H1 (cell line): Measurements from ENCODE around the gene URM1. TPM values are rescaled to one million over a fixed set of nuclear protein-coding genes. Genes with fewer than 3 reads are reported as not detected.

Source experiments
- CTCF ChIA-PET: fragments of 300-600 bp; sonication (Branson Sonifier 250); formaldehyde crosslinking; loops from one replicate; lab custom pipeline; 2021; ENCODE audit not compliant: partially characterized antibody; lab: Charles Lee
- POLR2A ChIA-PET: fragments of 300-600 bp; sonication (Branson Sonifier 250); formaldehyde crosslinking; loops from one replicate; lab custom pipeline; 2021; ENCODE audit warnings: inconsistent platforms; ENCODE audit not compliant: partially characterized antibody; lab: Charles Lee
- DNase-seq, 2 experiments: peaks; one replicate each; pipeline versions ENCODE4 v3.0.0 to v3.0.0-alpha.2; 2010 to 2022; ENCODE audit warnings: low spot score in 2 of 2, low read depth in 1 of 2, mixed read lengths in 1 of 2
- FAIRE-seq: peaks from 2 replicates; lab custom pipeline; 2011; peaks lifted over from hg19 to GRCh38; lab: Jason Lieb, UNC
- H2AFZ ChIP-seq: 2 replicates; pipeline ENCODE4 v1.8.1; 2012; ENCODE audit warnings: low read length, inconsistent platforms
- H2AK5ac ChIP-seq: 2 replicates; pipeline ENCODE4 v1.6.1; 2013; ENCODE audit warnings: low read depth, low read length
- H2BK120ac ChIP-seq: replicated peaks from 2 replicates; pipeline ENCODE3; 2013; ENCODE audit warnings: low read depth, low read length, inconsistent platforms
- H2BK12ac ChIP-seq: 2 replicates; pipeline ENCODE4 v1.6.1; 2013; ENCODE audit warnings: low read depth, low read length
- H2BK15ac ChIP-seq: 2 replicates; pipeline ENCODE4 v1.6.1; 2013; ENCODE audit warnings: low read length
- H2BK20ac ChIP-seq: 2 replicates; pipeline ENCODE4 v1.6.1; 2013; ENCODE audit warnings: low read length
- H2BK5ac ChIP-seq: 2 replicates; pipeline ENCODE4 v1.6.1; 2013; ENCODE audit warnings: low read depth, low read length
- H3K14ac ChIP-seq: 2 replicates; pipeline ENCODE4 v1.6.1; 2013; ENCODE audit warnings: inconsistent platforms; ENCODE audit not compliant: insufficient read length
- H3K18ac ChIP-seq: 2 replicates; pipeline ENCODE4 v1.6.1; 2013; ENCODE audit warnings: low read length; ENCODE audit errors: extremely low read depth
- H3K23ac ChIP-seq: 2 replicates; pipeline ENCODE4 v1.6.1; 2013; ENCODE audit warnings: inconsistent platforms; ENCODE audit not compliant: insufficient read length
- H3K23me2 ChIP-seq: 2 replicates; pipeline ENCODE4 v1.6.1; 2013; ENCODE audit warnings: low read depth, low read length
- H3K27ac ChIP-seq: 2 replicates; pipeline ENCODE4 v1.6.1; 2011; ENCODE audit warnings: low read depth, low read length, inconsistent platforms
- H3K27me3 ChIP-seq, 4 experiments: replicated peaks in 1 of 4; 1 replicate in 1 of 4; 2 replicates in 3 of 4; pipeline versions ENCODE4 v1.6.1 to v1.8.1; 2011 to 2013; ENCODE audit warnings: low read length in 3 of 4, mild to moderate bottlenecking in 3 of 4, inconsistent platforms in 2 of 4, mixed read lengths in 2 of 4, moderate library complexity in 1 of 4; ENCODE audit not compliant: control insufficient read depth in 3 of 4, insufficient read depth in 3 of 4; ENCODE audit errors: extremely low read depth in 1 of 4
- H3K36me3 ChIP-seq, 4 experiments: 2 replicates each; pipeline versions ENCODE4 v1.6.1 to v1.8.1; 2011 to 2013; ENCODE audit warnings: mild to moderate bottlenecking in 4 of 4, low read length in 3 of 4, moderate library complexity in 2 of 4, control low read depth in 1 of 4, inconsistent platforms in 1 of 4; ENCODE audit not compliant: insufficient read depth in 4 of 4, control insufficient read depth in 2 of 4
- H3K4ac ChIP-seq: replicated peaks from 2 replicates; pipeline ENCODE3; 2013; ENCODE audit warnings: low read length, low read depth, mixed read lengths, inconsistent platforms; ENCODE audit not compliant: insufficient read length
- H3K4me1 ChIP-seq, 4 experiments: replicated peaks in 1 of 4; 1 replicate in 1 of 4; 2 replicates in 3 of 4; pipeline versions ENCODE4 v1.6.1 to v1.8.1; 2011 to 2013; ENCODE audit warnings: low read length in 3 of 4, inconsistent platforms in 2 of 4, mixed read lengths in 1 of 4; ENCODE audit not compliant: insufficient read depth in 4 of 4, control insufficient read depth in 3 of 4
- H3K4me2 ChIP-seq, 2 experiments: 2 replicates each; pipeline versions ENCODE4 v1.6.1 to v1.8.1; 2011 to 2013; ENCODE audit warnings: low read depth in 2 of 2, low read length in 2 of 2, control low read depth in 1 of 2, inconsistent platforms in 1 of 2, mild to moderate bottlenecking in 1 of 2; ENCODE audit not compliant: insufficient read depth in 1 of 2
- H3K4me3 ChIP-seq, 4 experiments: fragments of 200-600, 300-600 bp in 1 of 4; sonication (generic), shearing (Covaris generic), sonication (Bioruptor Twin) in 1 of 4; 2 replicates each; pipeline versions ENCODE4 v1.5.1 to v1.8.1; 2011 to 2016; ENCODE audit warnings: low read length in 4 of 4, low read depth in 3 of 4, control low read depth in 2 of 4, inconsistent platforms in 2 of 4, mild to moderate bottlenecking in 2 of 4, mixed read lengths in 1 of 4, moderate library complexity in 1 of 4; ENCODE audit not compliant: insufficient read depth in 2 of 4; ENCODE audit errors: extremely low read depth in 1 of 4
- H3K56ac ChIP-seq: replicated peaks from 2 replicates; pipeline ENCODE3; 2013; ENCODE audit warnings: low read depth, mild to moderate bottlenecking, mixed read lengths, low read length, inconsistent platforms; ENCODE audit not compliant: insufficient read length
- H3K79me1 ChIP-seq: 2 replicates; pipeline ENCODE4 v1.6.1; 2013; ENCODE audit warnings: low read depth, low read length, control low read depth
- H3K79me2 ChIP-seq, 2 experiments: 2 replicates each; pipeline versions ENCODE4 v1.6.1 to v1.8.1; 2012 to 2013; ENCODE audit warnings: low read length in 2 of 2, mild to moderate bottlenecking in 2 of 2, inconsistent platforms in 1 of 2; ENCODE audit not compliant: insufficient read depth in 2 of 2, control insufficient read depth in 1 of 2
- H3K9ac ChIP-seq, 4 experiments: replicated peaks in 1 of 4; 1 replicate in 1 of 4; 2 replicates in 3 of 4; pipeline versions ENCODE4 v1.6.1 to v1.8.1; 2011 to 2013; ENCODE audit warnings: low read depth in 3 of 4, low read length in 3 of 4, control low read depth in 2 of 4, mild to moderate bottlenecking in 2 of 4, moderate library complexity in 2 of 4, inconsistent platforms in 1 of 4; ENCODE audit errors: extremely low read depth in 1 of 4
- H3K9me3 ChIP-seq, 2 experiments: 2 replicates each; pipeline versions ENCODE4 v1.6.1 to v1.8.1; 2012 to 2013; ENCODE audit warnings: mild to moderate bottlenecking in 2 of 2, moderate library complexity in 2 of 2, control low read depth in 1 of 2, inconsistent platforms in 1 of 2, low read depth in 1 of 2, low read length in 1 of 2, mixed read lengths in 1 of 2; ENCODE audit not compliant: insufficient read depth in 2 of 2
- H4K20me1 ChIP-seq, 2 experiments: replicated peaks in 1 of 2; 2 replicates each; pipeline versions ENCODE3 to v1.8.1; 2011 to 2013; ENCODE audit warnings: inconsistent platforms in 2 of 2, low read length in 2 of 2, mild to moderate bottlenecking in 1 of 2; ENCODE audit not compliant: insufficient read depth in 2 of 2, control insufficient read depth in 1 of 2
- H4K5ac ChIP-seq: 2 replicates; pipeline ENCODE4 v1.6.1; 2013; ENCODE audit warnings: low read length, low read depth, mixed read lengths, inconsistent platforms; ENCODE audit not compliant: insufficient read length
- H4K8ac ChIP-seq: 2 replicates; pipeline ENCODE4 v1.8.0; 2013; ENCODE audit warnings: mild to moderate bottlenecking, moderate library complexity, low read length, inconsistent platforms; ENCODE audit not compliant: insufficient read depth; ENCODE audit errors: extremely low read depth
- H4K91ac ChIP-seq: replicated peaks from 2 replicates; pipeline ENCODE3; 2013; ENCODE audit warnings: low read length, mixed read lengths, inconsistent platforms; ENCODE audit not compliant: insufficient read length
- ASH2L ChIP-seq: fragments of 200-600, 300-600 bp; sonication (generic); IDR thresholded peaks from one replicate; pipeline ENCODE4 v1.7.1; 2017; ENCODE audit warnings: low read length
- CBX8 ChIP-seq: fragments of 300-800, 300-1000 bp; sonication (generic); IDR thresholded peaks from 2 replicates; pipeline ENCODE4 v1.7.1; 2016; ENCODE audit warnings: low read depth, low read length, borderline replicate concordance
- CEBPB ChIP-seq: IDR thresholded peaks from 2 replicates; pipeline ENCODE4 v1.6.1; 2012; ENCODE audit warnings: low read depth, low read length
- CHD1 ChIP-seq: IDR thresholded peaks from 2 replicates; pipeline ENCODE4 v1.6.1; 2012; ENCODE audit warnings: low read depth, low read length, improper control_type of control experiment
- CHD2 ChIP-seq: IDR thresholded peaks from 2 replicates; pipeline ENCODE4 v1.6.1; 2012; ENCODE audit warnings: low read length, improper control_type of control experiment
- EP300 ChIP-seq, 2 experiments: IDR thresholded peaks; 1 replicate in 1 of 2; 2 replicates in 1 of 2; pipeline ENCODE4 v1.6.1; 2011 to 2012; ENCODE audit warnings: low read depth in 2 of 2, low read length in 2 of 2, mild to moderate bottlenecking in 2 of 2, borderline replicate concordance in 1 of 2, inconsistent platforms in 1 of 2, moderate library complexity in 1 of 2
- FOSL1 ChIP-seq: IDR thresholded peaks from 2 replicates; pipeline ENCODE4 v1.6.1; 2011; ENCODE audit warnings: mild to moderate bottlenecking, low read depth, low read length, moderate library complexity; ENCODE audit not compliant: insufficient read depth
- GABPA ChIP-seq: IDR thresholded peaks from 2 replicates; pipeline ENCODE4 v1.6.1; 2011; ENCODE audit warnings: mild to moderate bottlenecking, low read length, moderate library complexity, borderline replicate concordance; ENCODE audit not compliant: insufficient read depth
- GTF2F1 ChIP-seq: IDR thresholded peaks from 2 replicates; pipeline ENCODE4 v1.6.1; 2012; ENCODE audit warnings: low read depth, low read length, improper control_type of control experiment, borderline replicate concordance
- JUN ChIP-seq: IDR thresholded peaks from 2 replicates; pipeline ENCODE4 v1.6.1; 2011; ENCODE audit warnings: low read depth, mild to moderate bottlenecking, improper control_type of control experiment, low read length
- NRF1 ChIP-seq: IDR thresholded peaks from 2 replicates; pipeline ENCODE4 v1.6.1; 2011; ENCODE audit warnings: mild to moderate bottlenecking, low read depth, low read length, improper control_type of control experiment
- POLR2AphosphoS5 ChIP-seq: IDR thresholded peaks from 2 replicates; pipeline ENCODE4 v1.6.1; 2011; ENCODE audit warnings: low read depth, low read length
- POU5F1 ChIP-seq: IDR thresholded peaks from 2 replicates; pipeline ENCODE4 v1.6.1; 2011; ENCODE audit warnings: low read depth, mild to moderate bottlenecking, low read length, moderate library complexity
- RNF2 ChIP-seq: fragments of 200-900, 300-1000 bp; sonication (generic); IDR thresholded peaks from 2 replicates; pipeline ENCODE4 v1.7.1; 2016; ENCODE audit warnings: borderline replicate concordance, low read depth, mild to moderate bottlenecking, antibody characterized with exemption, low read length; ENCODE audit not compliant: poor library complexity, severe bottlenecking; ENCODE audit errors: missing control alignments
- TAF1 ChIP-seq: IDR thresholded peaks from 2 replicates; pipeline ENCODE4 v1.6.1; 2011; ENCODE audit warnings: mild to moderate bottlenecking, low read depth, low read length
- WGBS, 2 experiments: shearing (Covaris generic) in 1 of 2; methylation state at CpG; one replicate each; pipeline versions ENCODE4 v1.1.6 to v1.1.7; 2013 to 2015; ENCODE audit warnings: low lambda C conversion rate in 2 of 2, mixed read lengths in 2 of 2, inconsistent platforms in 1 of 2, low coverage in 1 of 2, missing lambda C conversion rate in 1 of 2; ENCODE audit not compliant: insufficient replicate concordance in 2 of 2, insufficient coverage in 1 of 2, insufficient read length in 1 of 2; ENCODE audit errors: extremely low coverage in 1 of 2, missing lambda C conversion rate in 1 of 2; 5-methylcytosine and 5-hydroxymethylcytosine counted together
- polyA plus RNA-seq, 7 experiments: library from polyadenylated mRNA; depleted of rRNA in 3 of 7; stranded (reverse) in 5 of 7; unstranded in 2 of 7; fragments of >200 nt in 5 of 7; fragments of 200-250 nt in 2 of 7; gene quantifications; 1 replicate in 5 of 7; 2 replicates in 1 of 7; 4 replicates in 1 of 7; pipeline versions ENCODE4 v1.2.1 to v1.2.3, GENCODE V29; 2011 to 2013; ENCODE audit warnings: missing spikeins in 2 of 7, mixed read lengths in 2 of 7
- total RNA-seq: library from RNA; stranded (reverse); fragmentation: NEBNext Ultra II Directional; extraction: Animal tissue kit (Norgen Biotek cat#: 25700); gene quantifications from 2 replicates; pipeline ENCODE4 v1.2.1, GENCODE V29; 2021

URM1 gene
- total and polyA plus RNA-seq, 2 of the 8 experiments (the other 6 are each of a cell fraction or from before 2014, with no cell fraction given): 58.3 to 62.3 TPM

DNA sequence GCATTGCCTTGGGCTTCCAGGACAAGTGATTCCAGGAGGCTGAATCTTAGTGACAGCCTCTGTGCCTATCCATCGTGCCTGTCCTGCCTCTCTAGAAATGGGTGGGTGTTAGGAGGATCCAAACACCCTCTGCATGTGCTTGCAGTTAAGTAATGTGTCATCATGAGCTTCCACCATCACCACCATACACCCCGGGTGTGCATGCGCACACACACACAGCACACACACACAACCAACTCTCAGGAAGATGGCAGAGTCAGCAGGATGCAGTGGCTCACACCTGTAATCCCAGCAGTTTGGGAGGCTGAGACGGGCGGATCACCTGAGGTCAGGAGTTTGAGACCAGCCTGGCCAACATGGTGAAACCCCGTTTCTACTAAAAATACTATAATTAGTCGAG, 26.7 kb downstream of the URM1 start:
- H2BK12ac ChIP-seq: no peak overlapping the region
- DNase-seq (no peak), FAIRE-seq (no peak)
- no peak overlapping the region for H2BK20ac ChIP-seq
- H3K4me1 ChIP-seq: peaks cover 9 to 20% (median 16%) of the 10 kb centered on the region in 4 experiments
- H2BK15ac ChIP-seq: no peak overlapping the region
- H3K56ac ChIP-seq: no peak overlapping the region
- no peak overlapping the region for H4K91ac ChIP-seq
- H3K4ac ChIP-seq: no peak overlapping the region
- no peak overlapping the region for H3K18ac ChIP-seq
- peaks cover 14 to 31% of the 10 kb centered on the region in 2 experiments for H4K20me1 ChIP-seq
- no peak overlapping the region for H3K14ac ChIP-seq
- ChIA-PET CTCF (interaction anchor here (1.3 to 21.9 kb wide), 7 partner anchors 9 to 102 kb away, joined by 5 to 323 read pairs (median 9); partner anchors contain the start of gene URM1), POLR2A (interaction anchor here (1.4 to 13.1 kb wide), 5 partner anchors 8 to 35 kb away, joined by 4 to 92 read pairs (median 25); partner anchors contain the start of gene URM1)
- no peaks in the 10 kb centered on the region for H3K9me3 ChIP-seq
- H4K5ac ChIP-seq: no peak overlapping the region
- no peak overlapping the region for H3K27ac ChIP-seq
- H3K23me2 ChIP-seq: peaks cover 2% of the 10 kb centered on the region
- H3K23ac ChIP-seq: no peak overlapping the region
- no peaks in the 10 kb centered on the region for H3K79me2 ChIP-seq
- H2BK120ac ChIP-seq: no peak overlapping the region
- H2BK5ac ChIP-seq: no peak overlapping the region
- WGBS, 2 experiments: 75% methylated on average over 7 of the region's 7 CpGs; no CpG with 5 or more reads in 1 of the 2 experiments
- H2AK5ac ChIP-seq: no peak overlapping the region
- H3K4me2 ChIP-seq: peak overlapping the region in 1 of 2 experiments; percentile 10; a peak in 1 of 4 replicates
- peaks cover 84 to 99% (median 93%) of the 10 kb centered on the region in 4 experiments for H3K27me3 ChIP-seq
- H3K79me1 ChIP-seq: no peaks in the 10 kb centered on the region
- no peak overlapping the region for H2AFZ ChIP-seq
- H3K36me3 ChIP-seq: no peaks in the 10 kb centered on the region
- no peak overlapping the region for H3K9ac ChIP-seq
- H4K8ac ChIP-seq: no peak overlapping the region
- H3K4me3 ChIP-seq: no peak overlapping the region
- no peak for TF ChIP-seq POLR2AphosphoS5
- no peak for TF ChIP-seq CHD2
- TF ChIP-seq RNF2: no peak
- TF ChIP-seq ASH2L: no peak
- TF ChIP-seq GTF2F1: no peak
- no peak for TF ChIP-seq GABPA
- no peak for TF ChIP-seq POU5F1
- no peak for TF ChIP-seq TAF1
- TF ChIP-seq CEBPB: no peak
- TF ChIP-seq NRF1: no peak
- no peak for TF ChIP-seq CBX8
- TF ChIP-seq JUN: no peak
- TF ChIP-seq FOSL1: no peak
- TF ChIP-seq CHD1: no peak
- TF ChIP-seq EP300 (IDR thresholded peaks at IDR 0.05; ENCODE audit: borderline replicate concordance in 1 of 2, low read depth in 2 of 2, low read length in 2 of 2): no peak
